Measurements from ENCODE around the gene GTF2F2.

DNA sequence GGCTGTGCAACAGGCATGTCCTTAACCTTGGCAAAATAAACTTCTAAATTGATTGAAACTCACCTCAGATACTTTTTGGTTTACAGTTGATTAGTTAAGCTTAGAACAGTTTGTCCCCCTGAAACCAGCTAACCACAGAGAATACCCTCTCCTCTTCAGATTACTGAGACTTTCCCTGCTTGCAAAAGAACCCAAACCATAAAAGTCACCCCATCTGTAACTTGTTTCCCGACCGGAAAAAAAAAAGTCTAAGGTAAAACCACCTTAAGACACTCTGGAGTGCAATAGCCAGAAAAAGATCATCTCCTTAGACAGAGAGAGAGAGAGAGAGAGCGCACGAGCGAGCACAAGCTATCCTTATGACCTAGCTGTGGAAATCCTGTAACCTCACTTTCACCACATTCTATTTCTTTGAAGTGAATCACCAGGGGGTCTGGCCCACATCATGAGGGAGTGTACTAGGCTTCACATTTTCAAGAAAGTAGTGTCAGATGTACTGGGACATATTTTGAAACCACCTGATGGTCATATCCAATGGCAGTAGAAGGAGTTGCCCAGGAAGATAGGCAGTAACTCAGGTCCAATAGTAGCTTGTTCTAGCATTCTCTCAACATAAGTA is 11.1 kb upstream of the GTF2F2 start:
- TF ChIP-seq, protein P1, sequence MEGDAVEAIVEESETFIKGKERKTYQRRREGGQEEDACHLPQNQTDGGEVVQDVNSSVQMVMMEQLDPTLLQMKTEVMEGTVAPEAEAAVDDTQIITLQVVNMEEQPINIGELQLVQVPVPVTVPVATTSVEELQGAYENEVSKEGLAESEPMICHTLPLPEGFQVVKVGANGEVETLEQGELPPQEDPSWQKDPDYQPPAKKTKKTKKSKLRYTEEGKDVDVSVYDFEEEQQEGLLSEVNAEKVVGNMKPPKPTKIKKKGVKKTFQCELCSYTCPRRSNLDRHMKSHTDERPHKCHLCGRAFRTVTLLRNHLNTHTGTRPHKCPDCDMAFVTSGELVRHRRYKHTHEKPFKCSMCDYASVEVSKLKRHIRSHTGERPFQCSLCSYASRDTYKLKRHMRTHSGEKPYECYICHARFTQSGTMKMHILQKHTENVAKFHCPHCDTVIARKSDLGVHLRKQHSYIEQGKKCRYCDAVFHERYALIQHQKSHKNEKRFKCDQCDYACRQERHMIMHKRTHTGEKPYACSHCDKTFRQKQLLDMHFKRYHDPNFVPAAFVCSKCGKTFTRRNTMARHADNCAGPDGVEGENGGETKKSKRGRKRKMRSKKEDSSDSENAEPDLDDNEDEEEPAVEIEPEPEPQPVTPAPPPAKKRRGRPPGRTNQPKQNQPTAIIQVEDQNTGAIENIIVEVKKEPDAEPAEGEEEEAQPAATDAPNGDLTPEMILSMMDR (IDR thresholded peaks at IDR 0.05): no peak
- no peak for TF ChIP-seq POLR2A (IDR thresholded peaks at IDR 0.05)

Measured in testis (tissue), 2 donors.